HCT116 (cell line): ENCODE measurements around the gene C15orf40. TPM values are rescaled to one million over a fixed set of nuclear protein-coding genes. Genes with fewer than 3 reads are reported as not detected.

ENCODE experiments used
- ATAC-seq: fragments of 200-7000 bp; cut with Tn5 transposase; 2 replicates; pipeline ENCODE4 v1.9.1; 2020; ENCODE audit warnings: mild to moderate bottlenecking, moderate library complexity
- BruUV-seq: library from RNA; stranded (reverse); fragments of 400-500 nt; replicated peaks from 2 replicates; lab custom pipeline; 2021; lab: Mats Ljungman, UMichigan
- CTCF ChIA-PET: fragments of 300-600 bp; sonication (Branson Sonifier 250); formaldehyde crosslinking; loops from one replicate; lab custom pipeline; 2021; ENCODE audit warnings: antibody characterized with exemption; lab: Charles Lee
- POLR2A ChIA-PET: fragments of 300-600, 350-600 bp; sonication (Branson Sonifier 250); formaldehyde crosslinking; loops from one replicate; lab custom pipeline; 2021; ENCODE audit warnings: antibody characterized with exemption; lab: Charles Lee
- RAD21 ChIA-PET, 2 experiments: fragments of 300-600 bp; sonication (Branson Sonifier 250); formaldehyde crosslinking; loops; one replicate each; lab custom pipeline; 2023; ENCODE audit warnings: low total read pairs in 2 of 2; ENCODE audit not compliant: uncharacterized antibody in 2 of 2, unreplicated experiment in 2 of 2, low non-redundant PET in 1 of 2; lab: Charles Lee
- DNase-seq: peaks from one replicate; pipeline ENCODE4 v3.0.0-alpha.2; 2010; ENCODE audit warnings: low read depth, low spot score
- H2AFZ ChIP-seq: fragments of 200-600 bp; shearing (Covaris generic), sonication (generic); 2 replicates; pipeline ENCODE4 v1.6.1; 2017; ENCODE audit warnings: low read depth, mixed run types, mixed read lengths, antibody characterized with exemption, low read length; ENCODE audit not compliant: poor library complexity, severe bottlenecking
- H3K27ac ChIP-seq: 2 replicates; pipeline ENCODE4 v1.5.1; 2012; ENCODE audit warnings: low read depth, low read length
- H3K27me3 ChIP-seq: fragments of 200-600 bp; sonication (generic); 2 replicates; pipeline ENCODE4 v1.6.1; 2016; ENCODE audit warnings: mixed run types, low read length, mixed read lengths; ENCODE audit not compliant: insufficient read depth
- H3K36me3 ChIP-seq, 2 experiments: fragments of 200-500 bp in 1 of 2; fragments of 200-600 bp in 1 of 2; sonication (Bioruptor generic) in 1 of 2; sonication (generic) in 1 of 2; 2 replicates each; pipeline versions ENCODE4 v1.5.1 to v1.6.1; 2014 to 2016; ENCODE audit warnings: low read length in 2 of 2, inconsistent platforms in 1 of 2, mixed read lengths in 1 of 2, mixed run types in 1 of 2; ENCODE audit not compliant: insufficient read depth in 2 of 2, control insufficient read depth in 1 of 2
- H3K4me1 ChIP-seq, 2 experiments: fragments of 200-600 bp in 1 of 2; sonication (generic) in 1 of 2; 2 replicates each; pipeline versions ENCODE4 v1.5.1 to v1.6.1; 2012 to 2017; ENCODE audit warnings: low read length in 2 of 2, inconsistent platforms in 1 of 2, mild to moderate bottlenecking in 1 of 2, mixed read lengths in 1 of 2, mixed run types in 1 of 2, moderate library complexity in 1 of 2; ENCODE audit not compliant: insufficient read depth in 2 of 2, control insufficient read depth in 1 of 2
- H3K4me2 ChIP-seq: fragments of 200-600 bp; sonication (generic); 2 replicates; pipeline ENCODE4 v1.6.1; 2017; ENCODE audit warnings: mixed run types, low read length, mixed read lengths
- H3K4me3 ChIP-seq, 2 experiments: fragments of 200-600 bp in 1 of 2; sonication (generic) in 1 of 2; replicated peaks in 1 of 2; 2 replicates each; pipeline ENCODE4 v1.5.1; 2011 to 2016; ENCODE audit warnings: low read length in 2 of 2, control low read depth in 1 of 2, low read depth in 1 of 2, mild to moderate bottlenecking in 1 of 2, mixed read lengths in 1 of 2, mixed run types in 1 of 2
- H3K79me2 ChIP-seq: fragments of 200-600 bp; sonication (generic); 2 replicates; pipeline ENCODE4 v1.6.1; 2017; ENCODE audit warnings: mild to moderate bottlenecking, mixed run types, low read length, moderate library complexity, mixed read lengths; ENCODE audit not compliant: insufficient read depth
- H3K9ac ChIP-seq: fragments of 200-600 bp; sonication (generic); 2 replicates; pipeline ENCODE4 v1.6.1; 2016; ENCODE audit warnings: low read length, mixed read lengths
- H3K9me2 ChIP-seq: fragments of 200-600 bp; sonication (generic), shearing (Covaris generic); 2 replicates; pipeline ENCODE4 v1.6.1; 2017; ENCODE audit warnings: mixed run types, mild to moderate bottlenecking, moderate library complexity; ENCODE audit not compliant: insufficient read depth
- H3K9me3 ChIP-seq, 2 experiments: fragments of 200-500 bp in 1 of 2; fragments of 200-600 bp in 1 of 2; sonication (Bioruptor generic) in 1 of 2; sonication (generic) in 1 of 2; 2 replicates each; pipeline ENCODE4 v1.6.1; 2014 to 2017; ENCODE audit warnings: low read length in 2 of 2, mixed read lengths in 2 of 2, inconsistent platforms in 1 of 2, low read depth in 1 of 2, mild to moderate bottlenecking in 1 of 2, mixed run types in 1 of 2, moderate library complexity in 1 of 2; ENCODE audit not compliant: control insufficient read depth in 1 of 2, insufficient read depth in 1 of 2
- H4K20me1 ChIP-seq: fragments of 200-600 bp; sonication (generic), shearing (Covaris generic); 2 replicates; pipeline ENCODE4 v1.6.1; 2017; ENCODE audit warnings: mixed run types, mild to moderate bottlenecking, moderate library complexity; ENCODE audit not compliant: insufficient read depth
- CEBPB ChIP-seq: IDR thresholded peaks from 2 replicates; pipeline ENCODE4 v1.6.1; 2012; ENCODE audit warnings: low read depth
- CTCF ChIP-seq, 3 experiments: fragments of 200-600 bp in 1 of 3; sonication (generic) in 1 of 3; IDR thresholded peaks in 2 of 3; conservative IDR thresholded peaks in 1 of 3; 2 replicates each; pipeline ENCODE4 v1.5.1; 2012 to 2017; ENCODE audit warnings: low read depth in 2 of 3, low read length in 2 of 3, antibody characterized with exemption in 1 of 3, borderline replicate concordance in 1 of 3, control low read depth in 1 of 3, mild to moderate bottlenecking in 1 of 3, mixed read lengths in 1 of 3, mixed run types in 1 of 3, moderate library complexity in 1 of 3; ENCODE audit not compliant: insufficient read depth in 1 of 3
- EGR1 ChIP-seq: IDR thresholded peaks from 2 replicates; pipeline ENCODE4 v1.6.1; 2012; ENCODE audit warnings: low read depth
- EZH2 ChIP-seq: fragments of 200-600 bp; sonication (generic); IDR thresholded peaks from 2 replicates; pipeline ENCODE4 v1.6.1; 2017; ENCODE audit warnings: antibody characterized with exemption, mixed run types
- EZH2phosphoT487 ChIP-seq: fragments of 200-600 bp; IDR thresholded peaks from 2 replicates; pipeline ENCODE4 v1.6.1; 2018; ENCODE audit warnings: antibody characterized with exemption, borderline replicate concordance
- MAX ChIP-seq: IDR thresholded peaks from 2 replicates; pipeline ENCODE4 v1.6.1; 2012
- POLR2A ChIP-seq: IDR thresholded peaks from 2 replicates; pipeline ENCODE4 v1.7.0; 2011; ENCODE audit warnings: borderline replicate concordance; ENCODE audit not compliant: insufficient read depth, insufficient read length; ENCODE audit errors: extremely low read depth
- POLR2AphosphoS5 ChIP-seq: IDR thresholded peaks from 2 replicates; pipeline ENCODE4 v1.6.1; 2011; ENCODE audit warnings: mild to moderate bottlenecking, low read depth, low read length, moderate library complexity
- RAD21 ChIP-seq: IDR thresholded peaks from 2 replicates; pipeline ENCODE4 v1.6.1; 2012; ENCODE audit warnings: low read depth, mild to moderate bottlenecking
- SIN3A ChIP-seq: IDR thresholded peaks from 2 replicates; pipeline ENCODE4 v1.6.1; 2012; ENCODE audit warnings: low read depth
- SP1 ChIP-seq: IDR thresholded peaks from 2 replicates; pipeline ENCODE4 v1.6.1; 2012; ENCODE audit warnings: low read depth
- SRF ChIP-seq: IDR thresholded peaks from 2 replicates; pipeline ENCODE4 v1.6.1; 2012; ENCODE audit warnings: low read depth
- YY1 ChIP-seq: IDR thresholded peaks from 2 replicates; pipeline ENCODE4 v1.6.1; 2011; ENCODE audit warnings: low read length, low read depth, moderate library complexity, mild to moderate bottlenecking; ENCODE audit not compliant: insufficient replicate concordance; ENCODE audit errors: extremely low read depth
- ZNF274 ChIP-seq: fragments of 200-500 bp; sonication (Bioruptor generic); IDR thresholded peaks from 2 replicates; pipeline ENCODE4 v1.6.1; 2014; ENCODE audit warnings: mild to moderate bottlenecking, low read depth, low read length, inconsistent platforms
- intact Hi-C: fragments of 100-400 bp; cut with micrococcal nuclease; formaldehyde crosslinking; loops from 2 replicates; pipeline ENCODE4 v1.10.0; 2022
- total RNA-seq: library from RNA; stranded (reverse); gene quantifications from one replicate; pipeline ENCODE4 v1.2.1, GENCODE V29; 2021; ENCODE audit not compliant: unreplicated experiment

Gene C15orf40
- total RNA-seq, 1 experiment from 2014 or later, result 26.0 TPM

- Histone ChIP-seq H3K36me3 (no peaks in the 10 kb centered on the region), H4K20me1 (no peaks in the 10 kb centered on the region), H2AFZ (no peak within 1 kb of the TSS), H3K4me2 (no peak within 1 kb of the TSS), H3K9ac (no peak within 1 kb of the TSS), H3K9me2 (no peaks in the 10 kb centered on the region), H3K4me3 (no peak within 1 kb of the TSS), H3K9me3 (no peaks in the 10 kb centered on the region), H3K27ac (no peak within 1 kb of the TSS), H3K4me1 (no peaks in the 10 kb centered on the region), H3K27me3 (no peaks in the 10 kb centered on the region), H3K79me2 (no peaks in the 10 kb centered on the region)
- ChIA-PET POLR2A (no interaction called here), CTCF (no interaction called here), RAD21 (no interaction called here)
- DNase-seq, result no peak
- no TSS peak for BruUV-seq
- no peak for ATAC-seq
- intact Hi-C loops, result no loop called here
- TF ChIP-seq EGR1 (no peak), CTCF (IDR thresholded peaks at IDR 0.05 in 2 of 3, conservative IDR thresholded peaks at IDR 0.05 in 1 of 3; ENCODE audit: borderline replicate concordance in 1 of 3, insufficient read depth in 1 of 3, low read depth in 2 of 3, low read length in 2 of 3) (no peak), RAD21 (no peak), MAX (no peak), EZH2 (no peak), ZNF274 (no peak), SIN3A (no peak), SRF (no peak), EZH2phosphoT487 (no peak), SP1 (no peak), YY1 (no peak), POLR2A (no peak), POLR2AphosphoS5 (no peak), CEBPB (no peak)
Observed at GRCh38 chr15:82952158-82953081, 59.0 kb downstream of the C15orf40 start, which contains the start of gene HOMER2. TSS of gene HOMER2 (minus strand) at chr15:82952720. CDS start at chr15:82952535, 185 bp downstream.
